Measurements from ENCODE around the gene AGBL1.

DNA sequence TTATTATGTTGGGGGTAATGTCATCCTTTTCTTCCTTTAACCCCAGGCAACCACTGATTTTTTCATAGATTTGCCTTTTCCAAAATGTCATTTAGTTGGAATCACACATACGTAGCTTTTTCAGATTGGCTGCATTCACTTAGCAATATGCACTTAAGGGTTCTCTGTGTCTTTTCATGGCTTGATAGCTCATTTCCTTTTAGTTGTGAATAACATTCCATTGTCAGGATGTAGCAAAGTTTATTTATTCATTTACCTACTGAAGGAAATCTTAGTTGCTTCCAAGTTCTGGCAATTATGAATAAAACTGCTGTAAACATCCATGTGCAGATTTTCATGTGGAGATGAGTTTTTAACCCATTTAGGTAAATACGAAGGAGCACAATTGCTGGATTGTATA lies 125.4 kb downstream of the AGBL1 start:
- TF ChIP-seq, protein P1, sequence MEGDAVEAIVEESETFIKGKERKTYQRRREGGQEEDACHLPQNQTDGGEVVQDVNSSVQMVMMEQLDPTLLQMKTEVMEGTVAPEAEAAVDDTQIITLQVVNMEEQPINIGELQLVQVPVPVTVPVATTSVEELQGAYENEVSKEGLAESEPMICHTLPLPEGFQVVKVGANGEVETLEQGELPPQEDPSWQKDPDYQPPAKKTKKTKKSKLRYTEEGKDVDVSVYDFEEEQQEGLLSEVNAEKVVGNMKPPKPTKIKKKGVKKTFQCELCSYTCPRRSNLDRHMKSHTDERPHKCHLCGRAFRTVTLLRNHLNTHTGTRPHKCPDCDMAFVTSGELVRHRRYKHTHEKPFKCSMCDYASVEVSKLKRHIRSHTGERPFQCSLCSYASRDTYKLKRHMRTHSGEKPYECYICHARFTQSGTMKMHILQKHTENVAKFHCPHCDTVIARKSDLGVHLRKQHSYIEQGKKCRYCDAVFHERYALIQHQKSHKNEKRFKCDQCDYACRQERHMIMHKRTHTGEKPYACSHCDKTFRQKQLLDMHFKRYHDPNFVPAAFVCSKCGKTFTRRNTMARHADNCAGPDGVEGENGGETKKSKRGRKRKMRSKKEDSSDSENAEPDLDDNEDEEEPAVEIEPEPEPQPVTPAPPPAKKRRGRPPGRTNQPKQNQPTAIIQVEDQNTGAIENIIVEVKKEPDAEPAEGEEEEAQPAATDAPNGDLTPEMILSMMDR (IDR thresholded peaks at IDR 0.05): no peak
- TF ChIP-seq POLR2A (IDR thresholded peaks at IDR 0.05): no peak

Data from right lobe of liver (tissue), 4 donors.